GM18499 (cell line): Measurements from ENCODE around the gene NOVA1.

Experiments
- ATAC-seq: cut with Tn5 transposase; IDR thresholded peaks from one replicate; pipeline ENCODE4 v1.9.1; 2021; ENCODE audit warnings: moderate number of reproducible peaks; ENCODE audit not compliant: insufficient read depth, unreplicated experiment

NOVA1 gene

GRCh38 chr14:26466862-26467261 lies 131.0 kb downstream of the NOVA1 start:
- no peak for ATAC-seq

GRCh38 chr14:26463136-26463535 lies 134.7 kb downstream of the NOVA1 start:
- no peak for ATAC-seq

- ATAC-seq, result no peak
These were observed 143.7 kb downstream of the NOVA1 start for GRCh38 chr14:26454105-26454504.

GRCh38 chr14:26448181-26448855 lies 149.5 kb downstream of the NOVA1 start:
- ATAC-seq, result no peak

GRCh38 chr14:26444822-26445221 lies 153.0 kb downstream of the NOVA1 start:
- ATAC-seq, result no peak

GRCh38 chr14:26443654-26444053 lies 154.2 kb downstream of the NOVA1 start:
- no peak for ATAC-seq

- no peak for ATAC-seq
These were observed 168.6 kb downstream of the NOVA1 start for GRCh38 chr14:26429205-26429604.

- ATAC-seq, result no peak
These were observed 170.7 kb downstream of the NOVA1 start for GRCh38 chr14:26427097-26427496.

- ATAC-seq, result no peak
These were observed 173.3 kb downstream of the NOVA1 start for GRCh38 chr14:26424537-26424936.

GRCh38 chr14:26415618-26416123 lies 182.2 kb downstream of the NOVA1 start:
- no peak for ATAC-seq

- no peak for ATAC-seq
These were observed 182.9 kb downstream of the NOVA1 start for GRCh38 chr14:26414926-26415325.

GRCh38 chr14:26414103-26414502 lies 183.7 kb downstream of the NOVA1 start:
- ATAC-seq, result no peak

- no peak for ATAC-seq
These were observed 185.4 kb downstream of the NOVA1 start for GRCh38 chr14:26412421-26412820.

- ATAC-seq, result no peak
These were observed 187.6 kb downstream of the NOVA1 start for GRCh38 chr14:26410189-26410685.

- ATAC-seq, result no peak
These were observed 192.9 kb downstream of the NOVA1 start for GRCh38 chr14:26404927-26405326.

- no peak for ATAC-seq
These were observed 194.1 kb downstream of the NOVA1 start for GRCh38 chr14:26403760-26404159.

GRCh38 chr14:26402126-26402525 lies 195.7 kb downstream of the NOVA1 start:
- no peak for ATAC-seq

GRCh38 chr14:26401179-26401968 lies 196.5 kb downstream of the NOVA1 start:
- ATAC-seq, result no peak

GRCh38 chr14:26400373-26400772 lies 197.5 kb downstream of the NOVA1 start:
- no peak for ATAC-seq

- ATAC-seq, result no peak
These were observed 199.2 kb downstream of the NOVA1 start for GRCh38 chr14:26398616-26399015.
